SIG-M5 treated with dmso at 0.1 percent for 504 hours (cell line): ENCODE data around the gene SEC61B.

ENCODE experiments used
- DNase-seq: peaks from one replicate; lab custom pipeline; 2025; ENCODE audit not compliant: unreplicated experiment; lab: John Stamatoyannopoulos, UW

Gene SEC61B

DNA sequence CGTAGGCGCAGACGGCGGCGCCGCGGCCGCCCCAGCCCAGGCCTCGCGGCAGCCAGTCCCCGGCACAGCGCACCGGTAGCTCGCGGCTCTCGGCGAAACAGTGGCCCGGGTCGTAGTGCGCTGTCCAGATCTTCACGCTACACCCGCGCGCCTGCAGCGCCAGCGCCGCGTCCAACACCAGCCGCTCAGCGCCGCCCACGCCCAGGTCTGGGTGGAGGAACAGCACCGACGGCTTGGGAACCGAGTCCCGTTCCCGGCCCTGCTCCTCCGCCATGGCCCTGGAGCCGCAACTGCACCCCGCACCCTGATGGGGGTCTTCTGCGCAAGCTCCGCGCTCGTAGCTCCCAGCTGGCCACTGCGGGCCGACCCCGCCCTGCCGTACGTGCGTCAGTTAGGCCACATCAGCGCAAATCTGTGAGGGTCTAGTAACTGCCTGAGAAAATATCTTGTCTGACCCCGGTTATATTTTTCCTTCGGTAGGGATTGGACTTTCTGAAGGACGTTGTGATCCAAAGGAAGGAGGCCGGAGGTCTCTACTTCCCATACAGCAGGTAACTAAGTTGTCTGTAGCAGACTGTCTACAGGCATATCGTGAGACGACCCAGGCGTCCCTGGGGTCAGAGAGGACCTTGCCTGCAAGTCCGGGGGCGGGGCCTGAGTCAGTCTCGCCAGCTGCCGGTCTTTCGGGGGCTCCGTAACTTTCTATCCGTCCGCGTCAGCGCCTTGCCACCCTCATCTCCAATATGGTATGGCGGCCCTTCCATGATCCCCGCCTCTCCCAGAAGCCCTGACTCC, at the start of gene SEC61B, which contains the start of gene ALG2:
Gene SEC61B, plus strand, starts transcription at position 662 of the 795 bp plus-strand sequence. Its CDS starts 82 bp downstream, at position 744.
Gene ALG2, minus strand, starts transcription at position 322 of the 795 bp plus-strand sequence. Its CDS starts 48 bp downstream, at position 274.
- DNase-seq: peak; percentile 91

- DNase-seq: no peak
Observed at GRCh38 chr9:99173570-99174504, 48.2 kb upstream of the SEC61B start.

GRCh38 chr9:99176527-99177013, 45.5 kb upstream of the SEC61B start:
- no peak for DNase-seq

DNA sequence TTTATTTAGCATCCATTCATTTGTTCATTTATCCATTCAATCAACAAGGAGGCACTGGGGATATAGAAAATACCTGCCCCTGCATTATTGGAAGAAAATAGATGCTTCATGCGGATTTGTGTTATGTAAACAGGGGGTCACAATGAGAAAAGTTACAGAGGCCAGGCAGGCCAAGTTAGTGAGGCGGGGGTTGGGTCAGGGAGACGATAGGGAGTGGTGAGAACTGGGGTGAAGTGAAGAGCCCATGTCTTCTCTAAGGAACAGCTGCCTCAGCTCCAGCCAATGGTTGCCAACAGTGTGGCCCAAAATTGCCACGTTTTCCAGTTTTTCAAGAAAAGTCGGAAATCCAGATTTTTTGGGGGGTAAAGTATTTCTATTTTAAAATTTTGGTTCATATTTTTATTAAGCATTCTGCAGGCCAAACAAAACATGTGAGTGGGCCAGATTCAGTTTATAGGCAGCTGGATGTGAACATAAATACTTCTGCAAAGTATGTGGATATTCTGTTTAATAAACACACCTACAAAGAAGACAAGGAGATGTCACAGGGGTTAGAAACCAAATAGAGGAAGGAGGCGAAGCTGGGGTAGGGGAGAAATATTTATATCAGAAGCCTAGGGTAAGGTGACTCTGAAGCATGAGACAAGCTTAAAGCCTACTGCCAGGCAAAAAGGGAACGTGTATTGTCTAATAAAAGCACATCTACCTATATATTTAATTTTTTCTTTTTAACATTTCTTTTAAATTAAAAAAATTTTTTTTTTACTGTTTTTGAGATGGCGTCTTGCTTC, 44.3 kb upstream of the SEC61B start:
- DNase-seq: no peak

DNA sequence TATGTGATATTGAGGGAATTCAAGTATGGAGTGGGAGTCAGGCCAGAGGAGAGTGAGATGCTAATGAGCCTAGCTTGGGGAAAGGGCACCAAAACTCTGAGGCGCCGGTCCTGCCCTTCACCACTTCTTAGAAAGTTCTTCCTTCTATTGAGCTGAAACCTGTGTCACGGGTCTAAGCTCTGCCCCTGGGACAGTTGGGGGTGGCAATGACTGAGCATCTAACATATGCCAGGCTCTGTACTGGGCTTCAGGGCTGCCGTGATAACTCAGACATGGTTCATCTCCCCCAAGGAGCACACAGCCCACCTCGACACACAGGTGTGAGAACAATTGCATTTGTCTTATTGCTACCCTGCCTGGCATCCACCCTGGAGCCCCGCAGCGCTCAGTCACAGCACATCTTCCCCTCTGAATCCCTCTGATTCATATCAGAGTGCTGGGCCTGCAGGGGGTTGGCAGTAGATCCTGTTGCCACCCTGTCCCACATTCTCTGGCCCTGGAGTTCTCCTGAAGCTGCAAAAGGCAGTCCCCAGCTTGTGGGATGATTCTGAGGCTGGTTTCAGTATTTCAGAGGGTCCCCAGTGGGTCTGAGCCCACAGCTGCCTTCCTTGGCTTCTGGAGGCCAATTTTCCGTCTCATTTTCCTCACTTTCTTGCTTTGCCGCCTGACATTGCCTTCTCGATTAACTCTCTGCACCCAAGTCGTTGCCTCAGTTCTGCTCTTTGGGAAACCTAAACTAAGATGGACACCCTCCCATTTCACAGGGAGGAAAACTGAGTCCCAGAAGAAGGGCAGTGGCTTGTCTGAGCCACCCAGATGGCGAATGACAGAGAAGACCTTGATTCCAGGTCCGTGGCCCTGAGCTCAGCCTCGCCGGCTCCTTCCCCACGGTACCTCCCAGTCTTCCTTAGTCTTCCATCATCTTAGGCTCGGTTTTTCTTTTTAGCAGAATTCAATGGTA, 42.9 kb upstream of the SEC61B start:
- DNase-seq: no peak

DNA sequence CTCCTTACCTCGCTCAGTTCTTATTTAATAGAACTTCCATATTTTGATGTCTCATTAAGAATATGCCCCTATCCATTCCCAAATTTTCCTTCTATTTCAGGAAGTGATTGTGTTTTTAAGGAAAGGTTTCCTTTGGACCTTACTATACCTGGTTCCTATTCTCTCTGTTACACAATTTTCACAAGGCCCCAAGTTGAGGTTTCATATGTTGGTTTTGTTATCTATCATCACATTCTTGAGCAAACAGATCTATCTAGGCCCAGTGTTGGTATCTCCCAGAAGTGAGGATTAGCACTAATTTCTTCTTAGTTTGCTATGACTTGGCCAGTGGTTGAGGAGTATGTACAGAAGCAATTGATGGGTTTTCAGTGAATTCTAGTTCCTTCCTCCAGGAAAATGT, 41.9 kb upstream of the SEC61B start:
- DNase-seq: no peak

- no peak for DNase-seq
Observed at GRCh38 chr9:99180662-99181061, 41.4 kb upstream of the SEC61B start.

GRCh38 chr9:99181206-99181605, 40.9 kb upstream of the SEC61B start:
- DNase-seq: no peak

GRCh38 chr9:99181621-99182020, 40.5 kb upstream of the SEC61B start:
- peak; percentile 21 for DNase-seq

DNA sequence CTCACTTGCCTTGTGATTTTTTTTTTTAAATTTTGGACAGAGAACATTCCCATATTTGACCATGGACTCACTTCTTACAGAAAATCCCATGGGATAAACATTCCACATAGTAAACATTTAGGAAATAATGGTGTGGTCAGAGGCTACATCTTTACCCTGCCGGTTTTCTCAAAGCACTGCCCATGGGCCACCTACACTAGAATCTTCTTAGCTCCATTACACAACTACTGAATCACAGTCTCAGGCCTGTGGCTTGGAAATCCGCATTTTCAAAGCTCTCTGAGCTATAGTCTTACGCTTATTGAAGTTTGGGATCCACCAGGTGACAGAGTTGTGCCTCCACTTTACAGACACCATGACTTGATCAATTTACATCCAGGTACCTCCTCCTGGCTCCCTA, 39.7 kb upstream of the SEC61B start:
- DNase-seq: no peak

DNA sequence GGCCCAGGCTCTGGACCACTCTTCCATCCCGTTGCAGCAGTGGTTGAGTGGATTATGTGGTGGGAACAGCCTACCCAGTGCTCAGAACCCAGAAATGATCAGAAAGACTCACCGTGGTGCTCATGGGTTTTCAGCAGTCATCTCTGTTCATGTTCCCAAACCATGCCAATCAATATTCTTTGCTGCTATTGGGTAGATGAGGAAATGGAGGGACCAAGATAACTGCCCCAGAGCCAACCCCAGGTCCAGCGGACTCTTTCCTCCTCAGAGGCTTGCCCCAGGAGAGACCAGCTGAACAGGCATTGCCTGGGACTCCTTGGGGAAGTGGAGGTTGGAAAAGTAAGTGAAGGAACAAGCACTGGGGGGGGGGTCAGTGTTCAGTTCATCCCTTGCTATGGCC, 38.5 kb upstream of the SEC61B start:
- DNase-seq: no peak

DNA sequence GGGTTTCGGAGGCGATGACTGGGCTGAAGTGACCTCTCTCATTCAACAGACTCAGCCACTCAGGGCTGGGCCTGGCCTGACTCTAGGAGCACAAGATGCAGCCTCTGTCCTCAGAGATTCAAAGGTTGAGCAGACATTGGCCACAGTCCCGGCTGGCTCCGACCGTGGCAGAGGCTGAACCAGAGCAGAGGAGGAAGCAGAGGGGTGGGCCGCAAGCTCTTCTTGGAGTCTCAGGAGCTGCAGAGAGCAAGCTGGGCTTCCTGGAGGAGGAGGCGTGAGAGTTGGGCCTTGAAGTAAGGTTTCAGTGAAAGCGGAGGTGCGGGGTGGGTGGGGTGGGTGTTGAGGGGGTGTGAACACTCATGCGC, 38.0 kb upstream of the SEC61B start:
- no peak for DNase-seq

DNA sequence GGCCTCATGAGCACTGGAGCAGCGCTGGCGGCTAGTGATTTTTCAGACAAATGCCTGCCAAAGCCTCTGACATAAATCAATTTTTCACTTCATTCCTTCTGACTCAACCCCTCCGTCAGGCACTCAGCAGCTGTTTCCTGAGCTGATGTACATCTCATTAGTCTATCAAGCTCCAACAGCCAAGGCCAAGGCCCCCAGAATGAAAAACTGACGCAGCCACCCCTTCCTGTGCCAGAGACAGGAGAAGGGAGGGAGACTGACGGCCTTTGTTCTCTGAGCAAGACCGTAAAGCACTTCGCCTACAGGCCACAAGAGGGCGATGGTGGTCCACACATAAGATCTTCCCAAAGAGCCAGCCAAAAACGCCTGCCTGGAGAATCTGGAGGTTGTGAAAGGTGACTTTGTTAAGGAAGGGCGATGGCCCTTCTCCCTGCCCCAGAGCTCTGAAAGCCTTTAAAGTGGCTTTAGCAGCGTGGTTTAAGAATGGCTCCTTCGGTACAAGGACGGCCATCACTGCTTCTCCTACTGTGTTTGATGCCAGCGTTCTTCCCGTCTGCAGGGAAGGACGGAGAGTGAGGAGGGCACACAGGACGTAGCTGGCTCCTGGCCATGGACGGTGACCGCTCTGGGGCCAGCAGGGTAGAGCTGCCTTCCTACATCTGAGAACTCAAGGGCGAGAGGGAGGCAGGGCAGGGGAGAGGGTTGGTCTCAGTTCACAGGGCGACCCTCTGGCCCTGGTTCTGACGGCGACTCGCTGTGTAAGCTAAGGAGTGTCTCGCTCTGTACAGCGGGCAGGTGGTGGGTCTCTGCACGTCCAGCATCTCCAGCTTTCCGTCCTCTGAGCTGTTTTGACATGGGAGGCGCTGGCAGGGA, 37.4 kb upstream of the SEC61B start:
- DNase-seq: peak; percentile 70

DNA sequence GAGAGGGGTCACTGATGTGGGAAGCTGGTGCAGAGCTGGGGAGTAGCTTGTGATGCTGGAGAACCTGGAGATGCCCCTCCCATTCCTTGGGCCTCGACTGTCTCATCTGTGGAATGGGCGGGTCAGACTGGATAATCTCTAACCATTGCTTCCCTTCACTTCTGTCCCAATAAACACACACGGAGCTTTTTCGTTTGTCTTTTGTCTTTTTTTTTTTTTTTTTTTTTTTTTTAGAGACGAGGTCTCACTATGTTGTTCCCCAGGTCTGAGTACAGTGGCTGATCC, 36.8 kb upstream of the SEC61B start:
- DNase-seq: no peak

GRCh38 chr9:99185934-99186333, 36.1 kb upstream of the SEC61B start:
- no peak for DNase-seq

- DNase-seq: peak; percentile 13
Observed at GRCh38 chr9:99187311-99187710, 34.8 kb upstream of the SEC61B start.

DNA sequence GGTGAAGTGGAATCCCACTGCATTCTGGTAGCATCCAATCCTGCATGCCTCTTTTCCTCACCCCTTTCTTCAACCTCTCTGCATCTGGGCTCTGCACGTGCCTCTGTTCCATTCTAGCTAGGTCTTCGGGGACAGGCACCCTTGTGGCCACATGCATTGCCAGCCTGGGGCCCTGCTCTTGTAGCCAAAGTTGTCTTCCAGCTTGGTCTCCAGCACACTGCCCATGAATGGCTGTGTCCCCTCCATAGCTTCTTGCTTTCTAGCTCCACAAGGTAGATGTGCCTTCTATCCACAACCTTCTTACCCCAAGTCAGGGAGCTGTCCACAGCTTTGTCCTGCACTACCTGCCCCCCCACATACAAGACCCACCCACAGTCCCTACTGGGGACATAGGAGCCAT, 32.9 kb upstream of the SEC61B start:
- no peak for DNase-seq

- no peak for DNase-seq
Observed at GRCh38 chr9:99189887-99190596, 32.0 kb upstream of the SEC61B start.
